Smooth muscle cell (in vitro differentiated cells): ENCODE results near the gene ZNF10. TPM values are rescaled to one million over a fixed set of nuclear protein-coding genes. Genes with fewer than 3 reads are reported as not detected.
A peak's percentile ranks its signal among the peaks of the same experiment; 100 is the strongest.

ENCODE experiments used
- DNase-seq: peaks from one replicate; lab custom pipeline; 2025; ENCODE audit not compliant: unreplicated experiment; lab: John Stamatoyannopoulos, UW
- H2AFZ ChIP-seq: fragments of 200-600 bp; sonication (generic); 2 replicates; pipeline ENCODE4 v1.6.0; 2016; ENCODE audit warnings: antibody characterized with exemption, low read depth, mild to moderate bottlenecking
- H3F3A ChIP-seq: fragments of 200-600 bp; sonication (generic); 2 replicates; pipeline ENCODE4 v1.6.0; 2017; ENCODE audit warnings: antibody characterized with exemption, low read depth
- H3K27ac ChIP-seq: fragments of 200-600 bp; sonication (generic); 2 replicates; pipeline ENCODE4 v1.5.1; 2016; ENCODE audit warnings: low read depth, mild to moderate bottlenecking
- H3K27me3 ChIP-seq: fragments of 200-600 bp; sonication (generic); 2 replicates; pipeline ENCODE4 v1.6.1; 2016; ENCODE audit warnings: low read depth, mild to moderate bottlenecking
- H3K36me3 ChIP-seq: fragments of 200-600 bp; sonication (generic); 2 replicates; pipeline ENCODE4 v1.5.1; 2016; ENCODE audit warnings: low read depth
- H3K4me1 ChIP-seq: fragments of 200-600 bp; sonication (generic); 2 replicates; pipeline ENCODE4 v1.5.1; 2016; ENCODE audit warnings: low read depth
- H3K4me2 ChIP-seq: fragments of 200-600 bp; sonication (generic); 2 replicates; pipeline ENCODE4 v1.6.0; 2016; ENCODE audit warnings: mild to moderate bottlenecking
- H3K4me3 ChIP-seq: fragments of 200-600 bp; sonication (generic); 2 replicates; pipeline ENCODE4 v1.5.1; 2016; ENCODE audit warnings: mild to moderate bottlenecking
- H3K79me2 ChIP-seq: fragments of 200-600 bp; sonication (generic); 2 replicates; pipeline ENCODE4 v1.6.0; 2016; ENCODE audit warnings: low read depth, mild to moderate bottlenecking
- H3K9ac ChIP-seq: fragments of 200-600 bp; sonication (generic); 2 replicates; pipeline ENCODE4 v1.6.0; 2016; ENCODE audit warnings: low read depth
- H3K9me3 ChIP-seq: fragments of 200-600 bp; sonication (generic); replicated peaks from 2 replicates; pipeline ENCODE4 v1.5.1; 2016; ENCODE audit warnings: low read depth
- H4K20me1 ChIP-seq: fragments of 200-600 bp; sonication (generic); 2 replicates; pipeline ENCODE4 v1.6.0; 2016; ENCODE audit warnings: low read depth
- CTCF ChIP-seq: fragments of 200-600 bp; sonication (generic); IDR thresholded peaks from 2 replicates; pipeline ENCODE4 v1.5.1; 2017; ENCODE audit warnings: borderline replicate concordance, mild to moderate bottlenecking, antibody characterized with exemption; ENCODE audit not compliant: insufficient read depth, poor library complexity, severe bottlenecking
- WGBS: methylation state at CpG from one replicate; pipeline ENCODE4 v1.1.7; 2016; ENCODE audit warnings: low lambda C conversion rate; 5-methylcytosine and 5-hydroxymethylcytosine counted together
- polyA plus RNA-seq: library from polyadenylated mRNA; unstranded; fragments of >200 nt; fragmentation: Nextera tagmentation; extraction: Ambion mirVana; gene quantifications from 2 replicates; pipeline ENCODE4 v1.2.1, GENCODE V29; 2016
- total RNA-seq: library from RNA; depleted of rRNA; stranded (reverse); fragments of >200 nt; gene quantifications from 2 replicates; pipeline ENCODE4 v1.2.3, GENCODE V29; 2014

Gene ZNF10
- total and polyA plus RNA-seq, 2 experiments from 2014 or later, result 2.9 to 13.8 TPM

- H3K36me3 ChIP-seq, result peaks cover 28% of the 10 kb centered on the region
- peak within 1 kb of the TSS; percentile 90 for H3K9ac ChIP-seq
- 2% methylated on average over 39 of the region's 40 CpGs for WGBS
- H3K4me3 ChIP-seq, result peak within 1 kb of the TSS; percentile 79
- H3K79me2 ChIP-seq, result peaks cover 11% of the 10 kb centered on the region
- H3K27ac ChIP-seq, result peak within 1 kb of the TSS; percentile 58
- peak; percentile 42 for DNase-seq
- H3K4me2 ChIP-seq, result peak within 1 kb of the TSS; percentile 94
- H3K27me3 ChIP-seq, result no peaks in the 10 kb centered on the region
- peaks cover 22% of the 10 kb centered on the region for H3K9me3 ChIP-seq
- H4K20me1 ChIP-seq, result no peaks in the 10 kb centered on the region
- peak; percentile 83 for TF ChIP-seq CTCF
- no peaks in the 10 kb centered on the region for H3F3A ChIP-seq
- H2AFZ ChIP-seq, result peak within 1 kb of the TSS; percentile 93
- H3K4me1 ChIP-seq, result peaks cover 4% of the 10 kb centered on the region
Observed at GRCh38 chr12:133181238-133181959, 51.0 kb downstream of the ZNF10 start, which contains the start of gene ZNF268. Gene ZNF268, plus strand, starts transcription at chr12:133181495. Its CDS starts 503 bp downstream, at chr12:133181998.

- Histone ChIP-seq H3K36me3 (peaks cover 99% of the 10 kb centered on the region), H4K20me1 (no peaks in the 10 kb centered on the region), H3K9ac (no peak overlapping the region), H3F3A (no peaks in the 10 kb centered on the region), H3K4me1 (no peaks in the 10 kb centered on the region), H3K79me2 (peaks cover 3% of the 10 kb centered on the region), H3K4me2 (no peak overlapping the region), H3K9me3 (peaks cover 91% of the 10 kb centered on the region), H2AFZ (no peak overlapping the region), H3K4me3 (no peak overlapping the region), H3K27me3 (no peaks in the 10 kb centered on the region), H3K27ac (no peak overlapping the region)
- TF ChIP-seq CTCF, result no peak
- no peak for DNase-seq
- WGBS, result 96% methylated on average over 2 of the region's 2 CpGs
Observed at GRCh38 chr12:133190176-133190575, 59.7 kb downstream of the ZNF10 start.

GRCh38 chr12:133192847-133193246, 62.4 kb downstream of the ZNF10 start:
- Histone ChIP-seq H4K20me1 (no peaks in the 10 kb centered on the region), H3K27me3 (no peaks in the 10 kb centered on the region), H3K79me2 (no peaks in the 10 kb centered on the region), H3K36me3 (peaks cover 85% of the 10 kb centered on the region), H3K9ac (no peak overlapping the region), H3K27ac (no peak overlapping the region), H3K9me3 (peaks cover 81% of the 10 kb centered on the region), H3F3A (no peaks in the 10 kb centered on the region), H3K4me1 (no peaks in the 10 kb centered on the region), H3K4me2 (no peak overlapping the region), H2AFZ (no peak overlapping the region), H3K4me3 (no peak overlapping the region)
- TF ChIP-seq CTCF, result no peak
- no peak for DNase-seq
- 98% methylated on average over 5 of the region's 5 CpGs for WGBS

- TF ChIP-seq CTCF, result no peak
- Histone ChIP-seq H3K27ac (no peak overlapping the region), H3K9me3 (peaks cover 69% of the 10 kb centered on the region)
Observed at GRCh38 chr12:133201888-133202287, 71.5 kb downstream of the ZNF10 start.

More at GRCh38 chr12:133201888-133202287, 71.5 kb downstream of the ZNF10 start:
- 37% methylated on average over 2 of the region's 2 CpGs for WGBS
- Histone ChIP-seq H3K4me2 (no peak overlapping the region), H3K9ac (no peak overlapping the region), H2AFZ (no peak overlapping the region), H3K4me3 (peak overlapping the region; percentile 1), H3K79me2 (no peaks in the 10 kb centered on the region), H4K20me1 (no peaks in the 10 kb centered on the region), H3F3A (peaks cover 22% of the 10 kb centered on the region), H3K4me1 (no peaks in the 10 kb centered on the region), H3K36me3 (peaks cover 50% of the 10 kb centered on the region), H3K27me3 (no peaks in the 10 kb centered on the region)
- DNase-seq, result no peak
